Activated naive CD8-positive, alpha-beta T cell treated with anti-CD3 and anti-CD28 coated beads for 36 hours (primary cell): ENCODE measurements around the gene MYPOP. TPM values are rescaled to one million over a fixed set of nuclear protein-coding genes. Genes with fewer than 3 reads are reported as not detected.

Experiments
- DNase-seq: peaks from one replicate; pipeline ENCODE4 v3.0.0; 2021
- H3K27ac Mint-ChIP-seq: one replicate; pipeline ENCODE4 v1.8.0; 2022; ENCODE audit warnings: mild to moderate bottlenecking, moderate library complexity, mixed read lengths
- H3K27me3 Mint-ChIP-seq: one replicate; pipeline ENCODE4 v1.8.0; 2022; ENCODE audit warnings: mild to moderate bottlenecking, mixed read lengths
- H3K36me3 Mint-ChIP-seq: one replicate; pipeline ENCODE4 v1.8.0; 2021; ENCODE audit warnings: mild to moderate bottlenecking, mixed read lengths
- H3K4me1 Mint-ChIP-seq: one replicate; pipeline ENCODE4 v1.8.0; 2021; ENCODE audit warnings: mixed read lengths
- H3K4me3 Mint-ChIP-seq: one replicate; pipeline ENCODE4 v1.8.0; 2022; ENCODE audit warnings: mild to moderate bottlenecking, moderate library complexity, mixed read lengths
- H3K9me3 Mint-ChIP-seq: one replicate; pipeline ENCODE4 v1.8.0; 2022; ENCODE audit warnings: mixed read lengths
- total RNA-seq, 2 experiments: library from RNA; stranded (reverse); gene quantifications; one replicate each; pipeline ENCODE4 v1.2.3, GENCODE V29; 2021

MYPOP gene
- 1 to 10 TPM; 3.9 TPM for total RNA-seq

DNA sequence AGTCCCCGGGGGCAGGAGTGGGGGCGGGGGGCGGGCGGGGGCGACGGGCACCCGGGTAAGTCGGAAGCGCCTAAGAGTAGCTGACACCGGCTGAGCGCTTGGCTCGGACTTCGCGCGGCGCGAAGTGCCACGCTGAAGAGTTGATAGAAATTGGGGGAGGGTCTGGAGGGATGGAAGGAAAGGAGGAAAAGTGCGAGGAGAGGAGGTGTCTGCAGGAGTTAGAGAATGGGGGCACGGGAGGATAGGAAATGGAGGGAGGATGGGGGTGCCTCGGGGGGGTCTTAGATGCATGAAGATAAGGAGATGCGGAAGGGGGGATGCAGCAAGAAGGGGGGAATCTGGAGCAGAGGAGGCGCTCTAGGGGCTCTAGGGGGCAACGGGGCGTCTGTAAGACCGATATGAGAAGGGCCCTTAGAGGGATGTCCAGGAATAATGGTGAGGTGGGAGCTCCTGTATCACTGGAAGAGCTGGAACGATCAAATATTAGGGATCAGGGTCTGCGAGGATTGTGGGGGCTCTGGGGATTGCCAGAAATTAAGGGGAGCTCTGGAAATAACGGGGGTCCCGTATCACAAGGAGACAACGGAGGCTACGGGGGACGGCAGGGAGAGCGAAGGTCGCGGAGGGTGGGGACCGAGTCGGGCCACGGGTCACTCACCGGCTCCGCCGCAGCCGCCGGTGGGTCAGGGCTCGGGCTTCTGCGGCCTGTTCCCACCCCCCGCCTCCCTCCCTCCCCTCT, at the start of gene MYPOP:
TSS of gene MYPOP (minus strand) at position 702 of the 739 bp plus-strand sequence. CDS start 840 bp downstream, outside the sequence.
- Mint-ChIP-seq H3K27ac (peak within 1 kb of the TSS; percentile 74), H3K4me1 (peaks cover 11% of the 10 kb centered on the region)

GRCh38 chr19:45947926-45948325, 45.5 kb upstream of the MYPOP start:
- Mint-ChIP-seq H3K27me3 (peaks cover 26% of the 10 kb centered on the region), H3K27ac (no peak overlapping the region), H3K36me3 (no peaks in the 10 kb centered on the region), H3K4me3 (no peak overlapping the region), H3K9me3 (no peaks in the 10 kb centered on the region), H3K4me1 (no peaks in the 10 kb centered on the region)
- DNase-seq, result no peak

More for the DNA sequence above, at the start of gene MYPOP:
- no peaks in the 10 kb centered on the region for H3K9me3 Mint-ChIP-seq
- H3K36me3 Mint-ChIP-seq, result peaks cover 1% of the 10 kb centered on the region
- DNase-seq, result no peak
- no peaks in the 10 kb centered on the region for H3K27me3 Mint-ChIP-seq
- peak within 1 kb of the TSS; percentile 91 for H3K4me3 Mint-ChIP-seq

GRCh38 chr19:45940515-45940805, 38.0 kb upstream of the MYPOP start:
- H3K4me3 Mint-ChIP-seq, result no peak overlapping the region
- peaks cover 45% of the 10 kb centered on the region for H3K27me3 Mint-ChIP-seq
- H3K36me3 Mint-ChIP-seq, result no peaks in the 10 kb centered on the region
- H3K4me1 Mint-ChIP-seq, result peaks cover 2% of the 10 kb centered on the region
- no peak for DNase-seq
- no peak overlapping the region for H3K27ac Mint-ChIP-seq
- no peaks in the 10 kb centered on the region for H3K9me3 Mint-ChIP-seq

DNA sequence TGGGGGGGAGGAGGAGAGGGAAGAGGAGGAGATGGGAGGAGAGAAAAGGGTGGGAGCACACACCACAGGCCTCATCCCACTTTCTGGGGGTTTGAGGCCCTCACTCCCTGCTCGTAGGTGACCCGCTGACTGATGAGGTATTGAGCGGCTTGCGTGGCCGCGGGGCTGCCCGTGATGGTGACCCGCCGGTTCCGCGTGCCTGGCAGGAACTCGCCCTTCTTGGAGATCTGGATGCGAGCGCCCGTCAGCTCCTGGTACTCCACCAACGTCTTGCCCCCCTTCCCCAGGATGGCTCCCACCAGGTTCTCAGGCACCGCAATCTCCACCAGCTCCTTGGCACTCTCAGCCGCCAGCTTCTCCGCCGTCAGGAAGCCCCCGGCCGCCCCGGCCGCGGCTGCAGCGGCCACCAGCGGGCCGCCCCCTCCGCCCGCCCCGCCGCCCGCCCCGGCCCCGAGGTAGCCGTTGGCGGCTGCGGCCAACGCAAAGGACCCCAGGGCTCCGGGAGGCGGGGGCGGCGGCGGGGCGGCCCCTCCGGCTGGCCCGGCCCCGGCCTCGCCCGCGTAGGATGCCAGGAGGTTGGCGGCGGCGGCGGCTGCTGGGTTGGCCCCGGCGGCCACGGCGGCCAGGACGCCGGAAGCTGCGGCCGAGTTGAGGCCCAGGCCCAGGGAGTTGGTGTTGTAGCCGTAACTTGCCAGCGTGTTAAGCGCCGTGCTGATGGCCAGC, 37.5 kb upstream of the MYPOP start:
- H3K4me3 Mint-ChIP-seq, result no peak overlapping the region
- H3K36me3 Mint-ChIP-seq, result no peaks in the 10 kb centered on the region
- H3K27me3 Mint-ChIP-seq, result peaks cover 50% of the 10 kb centered on the region
- no peak for DNase-seq
- H3K27ac Mint-ChIP-seq, result no peak overlapping the region
- H3K9me3 Mint-ChIP-seq, result no peaks in the 10 kb centered on the region
- H3K4me1 Mint-ChIP-seq, result peaks cover 2% of the 10 kb centered on the region

GRCh38 chr19:45938733-45939319, 36.4 kb upstream of the MYPOP start:
- peaks cover 52% of the 10 kb centered on the region for H3K27me3 Mint-ChIP-seq
- H3K4me1 Mint-ChIP-seq, result peaks cover 2% of the 10 kb centered on the region
- DNase-seq, result no peak
- no peak overlapping the region for H3K27ac Mint-ChIP-seq
- H3K4me3 Mint-ChIP-seq, result no peak overlapping the region
- no peaks in the 10 kb centered on the region for H3K36me3 Mint-ChIP-seq
- H3K9me3 Mint-ChIP-seq, result no peaks in the 10 kb centered on the region

DNA sequence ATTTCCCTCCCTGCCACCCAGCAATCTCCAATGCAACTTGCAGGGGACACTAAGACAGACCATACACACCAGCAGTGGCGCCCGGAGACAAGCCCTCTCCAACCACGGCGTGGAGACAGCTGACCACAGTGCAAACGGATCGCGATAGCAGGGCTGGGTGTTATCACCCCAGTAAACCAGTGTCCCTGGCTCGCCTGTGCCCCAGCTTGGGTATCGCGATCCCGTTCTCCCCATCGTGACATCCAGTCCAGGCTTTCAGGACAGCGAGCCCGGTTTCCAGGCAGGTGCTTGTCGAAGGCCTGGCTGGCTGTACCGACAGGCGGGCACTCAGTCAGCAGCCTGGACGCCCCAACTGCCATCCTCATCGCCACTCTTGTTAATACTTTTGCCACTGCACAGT, 32.9 kb upstream of the MYPOP start:
- Mint-ChIP-seq H3K36me3 (no peaks in the 10 kb centered on the region), H3K27ac (no peak overlapping the region), H3K27me3 (peaks cover 71% of the 10 kb centered on the region), H3K9me3 (no peaks in the 10 kb centered on the region), H3K4me3 (no peak overlapping the region), H3K4me1 (peaks cover 2% of the 10 kb centered on the region)
- no peak for DNase-seq

- Mint-ChIP-seq H3K36me3 (no peaks in the 10 kb centered on the region), H3K4me1 (peaks cover 2% of the 10 kb centered on the region), H3K9me3 (no peaks in the 10 kb centered on the region), H3K27me3 (peaks cover 71% of the 10 kb centered on the region), H3K27ac (no peak overlapping the region), H3K4me3 (no peak overlapping the region)
- DNase-seq, result no peak
Observed at GRCh38 chr19:45934551-45935230, 32.3 kb upstream of the MYPOP start.

- H3K4me1 Mint-ChIP-seq, result peaks cover under 1% of the 10 kb centered on the region
- H3K36me3 Mint-ChIP-seq, result no peaks in the 10 kb centered on the region
- H3K9me3 Mint-ChIP-seq, result no peaks in the 10 kb centered on the region
- peaks cover 70% of the 10 kb centered on the region for H3K27me3 Mint-ChIP-seq
- H3K27ac Mint-ChIP-seq, result no peak overlapping the region
- DNase-seq, result no peak
- H3K4me3 Mint-ChIP-seq, result no peak overlapping the region
Observed at GRCh38 chr19:45933759-45934158, 31.3 kb upstream of the MYPOP start.

DNA sequence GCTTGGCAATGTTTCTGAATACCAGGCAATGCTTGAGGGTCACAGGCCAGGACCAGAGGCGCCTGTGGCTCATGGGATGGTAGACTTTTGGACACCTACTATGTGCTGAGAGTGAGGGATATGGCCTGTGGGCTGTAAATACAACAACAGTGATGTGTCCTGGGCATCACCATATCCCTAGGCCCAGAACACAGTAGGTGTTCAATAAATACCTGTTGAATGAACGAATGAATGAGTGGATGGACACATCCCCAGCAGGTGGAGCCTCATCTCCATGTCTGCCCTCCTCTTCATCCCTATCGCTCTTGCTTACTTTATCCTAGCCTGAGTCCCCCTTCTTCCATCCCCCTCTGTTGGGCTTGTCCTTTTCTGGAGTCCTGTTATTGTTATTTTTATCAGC, 28.6 kb upstream of the MYPOP start:
- H3K27ac Mint-ChIP-seq, result no peak overlapping the region

GRCh38 chr19:45929247-45929646, 26.8 kb upstream of the MYPOP start:
- Mint-ChIP-seq H3K4me1 (peaks cover 5% of the 10 kb centered on the region), H3K27ac (no peak overlapping the region), H3K36me3 (no peaks in the 10 kb centered on the region), H3K27me3 (peaks cover 41% of the 10 kb centered on the region), H3K9me3 (no peaks in the 10 kb centered on the region), H3K4me3 (no peak overlapping the region)
- DNase-seq, result no peak

More for the DNA sequence above, 28.6 kb upstream of the MYPOP start:
- Mint-ChIP-seq H3K9me3 (no peaks in the 10 kb centered on the region), H3K27me3 (peaks cover 59% of the 10 kb centered on the region), H3K36me3 (no peaks in the 10 kb centered on the region), H3K4me1 (peaks cover 5% of the 10 kb centered on the region), H3K4me3 (no peak overlapping the region)
- no peak for DNase-seq

DNA sequence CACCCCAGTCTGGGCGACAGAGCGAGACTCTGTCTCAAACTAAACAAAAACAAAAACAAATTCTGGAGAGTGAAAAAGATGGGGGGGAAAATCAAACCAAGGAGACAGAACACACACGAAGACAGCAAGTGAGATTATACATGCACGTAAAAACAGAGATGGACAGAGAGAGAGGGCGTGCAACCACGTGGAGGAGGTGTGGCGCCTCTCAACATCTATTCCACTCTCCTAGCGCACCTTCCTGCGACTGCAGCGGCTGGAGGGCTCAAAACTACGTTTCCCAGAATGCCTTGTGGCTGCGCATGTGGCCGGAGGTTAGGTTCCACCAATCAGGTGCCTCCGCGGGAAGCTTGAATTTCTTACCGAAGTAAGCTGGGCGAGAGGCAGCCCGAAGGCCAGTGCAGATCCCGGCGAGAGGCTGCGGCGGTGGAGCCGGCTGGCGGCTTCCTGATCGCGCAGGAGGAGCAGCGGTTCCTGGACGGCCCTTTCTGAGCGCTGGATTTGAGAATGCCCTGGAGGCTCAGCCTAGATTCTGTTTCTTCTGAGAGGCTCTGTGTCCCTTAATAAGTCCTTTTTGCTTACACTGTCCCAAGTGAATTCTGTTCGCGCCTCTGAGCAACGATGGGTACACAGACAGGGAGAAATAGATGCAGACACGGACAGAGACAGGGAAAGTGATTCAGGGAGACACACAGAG, 25.3 kb upstream of the MYPOP start:
- H3K27ac Mint-ChIP-seq, result no peak overlapping the region
- peaks cover 5% of the 10 kb centered on the region for H3K4me1 Mint-ChIP-seq
- peak; percentile 87 for DNase-seq
- no peaks in the 10 kb centered on the region for H3K9me3 Mint-ChIP-seq
- peaks cover 25% of the 10 kb centered on the region for H3K27me3 Mint-ChIP-seq
- no peaks in the 10 kb centered on the region for H3K36me3 Mint-ChIP-seq
- H3K4me3 Mint-ChIP-seq, result peak overlapping the region; percentile 74

- Mint-ChIP-seq H3K36me3 (no peaks in the 10 kb centered on the region), H3K9me3 (no peaks in the 10 kb centered on the region), H3K27me3 (peaks cover 20% of the 10 kb centered on the region), H3K27ac (no peak overlapping the region), H3K4me1 (peaks cover 9% of the 10 kb centered on the region), H3K4me3 (no peak overlapping the region)
- no peak for DNase-seq
Observed at GRCh38 chr19:45924891-45925447, 22.6 kb upstream of the MYPOP start.

DNA sequence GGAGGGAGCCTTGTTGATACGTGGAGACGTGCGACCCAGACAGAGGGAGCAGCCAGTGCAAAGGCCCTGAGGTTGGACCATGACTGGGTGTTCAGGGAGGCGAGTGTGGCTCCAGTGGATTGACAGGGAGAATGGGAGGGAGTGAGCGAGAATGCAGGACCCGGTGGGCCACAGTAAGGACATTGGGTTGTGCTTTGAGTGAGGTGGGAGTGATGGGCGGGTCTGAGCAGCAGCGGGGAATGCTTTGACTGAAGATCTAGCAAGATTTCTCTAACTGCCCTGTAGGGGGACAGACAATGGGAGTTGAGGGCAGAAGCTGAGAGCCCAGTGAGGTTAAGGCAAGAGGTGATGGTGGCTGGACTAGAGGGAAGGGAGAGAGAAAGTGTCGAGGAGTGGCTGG, 19.9 kb upstream of the MYPOP start:
- no peaks in the 10 kb centered on the region for H3K36me3 Mint-ChIP-seq
- peaks cover 12% of the 10 kb centered on the region for H3K27me3 Mint-ChIP-seq
- no peaks in the 10 kb centered on the region for H3K9me3 Mint-ChIP-seq
- DNase-seq, result no peak
- H3K4me3 Mint-ChIP-seq, result no peak overlapping the region
- H3K4me1 Mint-ChIP-seq, result peaks cover 4% of the 10 kb centered on the region
- no peak overlapping the region for H3K27ac Mint-ChIP-seq

GRCh38 chr19:45920458-45920857, 18.0 kb upstream of the MYPOP start:
- Mint-ChIP-seq H3K36me3 (no peaks in the 10 kb centered on the region), H3K4me1 (peaks cover 4% of the 10 kb centered on the region), H3K27ac (no peak overlapping the region), H3K27me3 (peaks cover 19% of the 10 kb centered on the region), H3K9me3 (no peaks in the 10 kb centered on the region), H3K4me3 (no peak overlapping the region)
- DNase-seq, result no peak
